Measurements from ENCODE around the gene OR13C5.

The OR13C5 gene

GRCh38 chr9:104618104-104618503, 18.9 kb upstream of the OR13C5 start, which contains the start of gene OR13C9:
TSS of gene OR13C9 (minus strand) at chr9:104618204. CDS start at chr9:104618204, 0 bp downstream.
- no peak within 1 kb of the TSS for H3K4me2 ChIP-seq (ENCODE audit: low read depth, low read length)
- no peaks in the 10 kb centered on the region for H3K4me1 ChIP-seq (ENCODE audit: low read length)
- H3K27me3 ChIP-seq (replicated peaks; ENCODE audit: insufficient read depth, low read length) = no peaks in the 10 kb centered on the region
- H2AFZ ChIP-seq (ENCODE audit: low read length) = no peak within 1 kb of the TSS
- H3K9me2 ChIP-seq (replicated peaks; ENCODE audit: insufficient read depth, low read length) = no peaks in the 10 kb centered on the region
- H3K79me2 ChIP-seq (ENCODE audit: low read length) = no peaks in the 10 kb centered on the region
- TF ChIP-seq EZH2phosphoT487 (IDR thresholded peaks at IDR 0.05; ENCODE audit: low read length) = no peak
- TF ChIP-seq, protein P1, sequence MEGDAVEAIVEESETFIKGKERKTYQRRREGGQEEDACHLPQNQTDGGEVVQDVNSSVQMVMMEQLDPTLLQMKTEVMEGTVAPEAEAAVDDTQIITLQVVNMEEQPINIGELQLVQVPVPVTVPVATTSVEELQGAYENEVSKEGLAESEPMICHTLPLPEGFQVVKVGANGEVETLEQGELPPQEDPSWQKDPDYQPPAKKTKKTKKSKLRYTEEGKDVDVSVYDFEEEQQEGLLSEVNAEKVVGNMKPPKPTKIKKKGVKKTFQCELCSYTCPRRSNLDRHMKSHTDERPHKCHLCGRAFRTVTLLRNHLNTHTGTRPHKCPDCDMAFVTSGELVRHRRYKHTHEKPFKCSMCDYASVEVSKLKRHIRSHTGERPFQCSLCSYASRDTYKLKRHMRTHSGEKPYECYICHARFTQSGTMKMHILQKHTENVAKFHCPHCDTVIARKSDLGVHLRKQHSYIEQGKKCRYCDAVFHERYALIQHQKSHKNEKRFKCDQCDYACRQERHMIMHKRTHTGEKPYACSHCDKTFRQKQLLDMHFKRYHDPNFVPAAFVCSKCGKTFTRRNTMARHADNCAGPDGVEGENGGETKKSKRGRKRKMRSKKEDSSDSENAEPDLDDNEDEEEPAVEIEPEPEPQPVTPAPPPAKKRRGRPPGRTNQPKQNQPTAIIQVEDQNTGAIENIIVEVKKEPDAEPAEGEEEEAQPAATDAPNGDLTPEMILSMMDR (IDR thresholded peaks at IDR 0.05; ENCODE audit: low read length) = no peak
- no peak for TF ChIP-seq EZH2 (optimal IDR thresholded peaks at IDR 0.05; ENCODE audit: low read depth, low read length)
- DNase-seq = no peak
- H3K27ac ChIP-seq (ENCODE audit: low read length) = no peak within 1 kb of the TSS
- no peaks in the 10 kb centered on the region for H3K9me3 ChIP-seq (replicated peaks; ENCODE audit: insufficient read depth, low read length)
- no peaks in the 10 kb centered on the region for H3K36me3 ChIP-seq (replicated peaks; ENCODE audit: insufficient read depth, low read length)
- no peak within 1 kb of the TSS for H3K4me3 ChIP-seq (ENCODE audit: low read length)
- no peak within 1 kb of the TSS for H3K9ac ChIP-seq (ENCODE audit: low read length)
- no peaks in the 10 kb centered on the region for H3F3A ChIP-seq (ENCODE audit: insufficient read depth, low read length)
- H4K20me1 ChIP-seq (ENCODE audit: insufficient read depth, low read length) = no peaks in the 10 kb centered on the region

- H3K27ac ChIP-seq (ENCODE audit: low read length) = no peak overlapping the region
Measured at GRCh38 chr9:104617418-104617817, 18.2 kb upstream of the OR13C5 start.

GRCh38 chr9:104611213-104611612, 12.0 kb upstream of the OR13C5 start:
- no peaks in the 10 kb centered on the region for H3K9me3 ChIP-seq (replicated peaks; ENCODE audit: insufficient read depth, low read length)
- no peaks in the 10 kb centered on the region for H3K9me2 ChIP-seq (replicated peaks; ENCODE audit: insufficient read depth, low read length)
- no peaks in the 10 kb centered on the region for H4K20me1 ChIP-seq (ENCODE audit: insufficient read depth, low read length)
- H2AFZ ChIP-seq (ENCODE audit: low read length) = no peak overlapping the region
- H3K27me3 ChIP-seq (replicated peaks; ENCODE audit: insufficient read depth, low read length) = no peaks in the 10 kb centered on the region
- H3K79me2 ChIP-seq (ENCODE audit: low read length) = no peaks in the 10 kb centered on the region
- H3K4me2 ChIP-seq (ENCODE audit: low read depth, low read length) = no peak overlapping the region
- TF ChIP-seq, protein P1 (IDR thresholded peaks at IDR 0.05; ENCODE audit: low read length) = no peak
- TF ChIP-seq EZH2phosphoT487 (IDR thresholded peaks at IDR 0.05; ENCODE audit: low read length) (no peak), EZH2 (optimal IDR thresholded peaks at IDR 0.05; ENCODE audit: low read depth, low read length) (no peak)
- no peaks in the 10 kb centered on the region for H3K36me3 ChIP-seq (replicated peaks; ENCODE audit: insufficient read depth, low read length)
- H3K9ac ChIP-seq (ENCODE audit: low read length) = no peak overlapping the region
- no peak overlapping the region for H3K27ac ChIP-seq (ENCODE audit: low read length)
- DNase-seq = no peak
- no peak overlapping the region for H3K4me3 ChIP-seq (ENCODE audit: low read length)
- H3K4me1 ChIP-seq (ENCODE audit: low read length) = no peaks in the 10 kb centered on the region
- no peaks in the 10 kb centered on the region for H3F3A ChIP-seq (ENCODE audit: insufficient read depth, low read length)

More at GRCh38 chr9:104617418-104617817, 18.2 kb upstream of the OR13C5 start:
- no peaks in the 10 kb centered on the region for H4K20me1 ChIP-seq (ENCODE audit: insufficient read depth, low read length)
- H3F3A ChIP-seq (ENCODE audit: insufficient read depth, low read length) = no peaks in the 10 kb centered on the region
- H3K9me3 ChIP-seq (replicated peaks; ENCODE audit: insufficient read depth, low read length) = no peaks in the 10 kb centered on the region
- H3K4me3 ChIP-seq (ENCODE audit: low read length) = no peak overlapping the region
- H3K36me3 ChIP-seq (replicated peaks; ENCODE audit: insufficient read depth, low read length) = no peaks in the 10 kb centered on the region
- no peaks in the 10 kb centered on the region for H3K79me2 ChIP-seq (ENCODE audit: low read length)
- TF ChIP-seq EZH2phosphoT487 (IDR thresholded peaks at IDR 0.05; ENCODE audit: low read length) (no peak), EZH2 (optimal IDR thresholded peaks at IDR 0.05; ENCODE audit: low read depth, low read length) (no peak)
- TF ChIP-seq, protein P1 (IDR thresholded peaks at IDR 0.05; ENCODE audit: low read length) = no peak
- H3K4me2 ChIP-seq (ENCODE audit: low read depth, low read length) = no peak overlapping the region
- no peaks in the 10 kb centered on the region for H3K4me1 ChIP-seq (ENCODE audit: low read length)
- H3K9me2 ChIP-seq (replicated peaks; ENCODE audit: insufficient read depth, low read length) = no peaks in the 10 kb centered on the region
- H2AFZ ChIP-seq (ENCODE audit: low read length) = no peak overlapping the region
- H3K9ac ChIP-seq (ENCODE audit: low read length) = no peak overlapping the region
- no peak for DNase-seq
- no peaks in the 10 kb centered on the region for H3K27me3 ChIP-seq (replicated peaks; ENCODE audit: insufficient read depth, low read length)
